PC-9 (cell line): ENCODE results near the gene DYDC1.

Experiments used
- CTCF ChIP-seq: fragments of 200-600 bp; sonication (generic); conservative IDR thresholded peaks from 2 replicates; pipeline ENCODE4 v1.6.1; 2017; ENCODE audit warnings: mixed run types, antibody characterized with exemption, mild to moderate bottlenecking, moderate library complexity
- EZH2 ChIP-seq: fragments of 200-600 bp; sonication (generic); IDR thresholded peaks from 2 replicates; pipeline ENCODE4 v1.8.0; 2017; ENCODE audit warnings: antibody characterized with exemption, low read depth

GRCh38 chr10:80318742-80319141 is 37.8 kb downstream of the DYDC1 start:
- TF ChIP-seq CTCF (no peak), EZH2 (no peak)
